HL-60 (cell line): ENCODE data around the gene TUBB.

Experiments used
- CTCF ChIP-seq: IDR thresholded peaks from one replicate; pipeline ENCODE4 v1.5.1; 2011; ENCODE audit warnings: low read length, control low read depth, inconsistent platforms; ENCODE audit not compliant: insufficient read depth
- GABPA ChIP-seq: IDR thresholded peaks from 2 replicates; pipeline ENCODE4 v1.6.1; 2012; ENCODE audit warnings: low read depth
- POLR2AphosphoS5 ChIP-seq: IDR thresholded peaks from 2 replicates; pipeline ENCODE4 v1.6.1; 2012; ENCODE audit warnings: low read depth
- REST ChIP-seq: IDR thresholded peaks from 2 replicates; pipeline ENCODE4 v1.6.1; 2012; ENCODE audit warnings: low read depth; ENCODE audit not compliant: insufficient replicate concordance

- peak; percentile 85 for TF ChIP-seq CTCF
- 0 out of 2 replicates have a peak, but pooled peaks have one; percentile 16 for TF ChIP-seq POLR2AphosphoS5
- TF ChIP-seq REST: no peak
- no peak for TF ChIP-seq GABPA
These were observed 41.0 kb upstream of the TUBB start for GRCh38 chr6:30678964-30679726.
